Ramos (cell line): Measurements from ENCODE around the gene VAPA.
"Not testable (repeated sequence)": the region's sequence is repeated elsewhere in the genome, so short reads cannot be mapped to it uniquely, and the experiment has no call there.

ENCODE experiments used
- in situ Hi-C: fragments of 300-500 bp; cut with MboI; formaldehyde crosslinking; loops from one replicate; pipeline ENCODE4 v1.14.3; 2022; ENCODE audit warnings: low sequenced_read_pairs; ENCODE audit not compliant: unreplicated experiment

Gene VAPA

DNA sequence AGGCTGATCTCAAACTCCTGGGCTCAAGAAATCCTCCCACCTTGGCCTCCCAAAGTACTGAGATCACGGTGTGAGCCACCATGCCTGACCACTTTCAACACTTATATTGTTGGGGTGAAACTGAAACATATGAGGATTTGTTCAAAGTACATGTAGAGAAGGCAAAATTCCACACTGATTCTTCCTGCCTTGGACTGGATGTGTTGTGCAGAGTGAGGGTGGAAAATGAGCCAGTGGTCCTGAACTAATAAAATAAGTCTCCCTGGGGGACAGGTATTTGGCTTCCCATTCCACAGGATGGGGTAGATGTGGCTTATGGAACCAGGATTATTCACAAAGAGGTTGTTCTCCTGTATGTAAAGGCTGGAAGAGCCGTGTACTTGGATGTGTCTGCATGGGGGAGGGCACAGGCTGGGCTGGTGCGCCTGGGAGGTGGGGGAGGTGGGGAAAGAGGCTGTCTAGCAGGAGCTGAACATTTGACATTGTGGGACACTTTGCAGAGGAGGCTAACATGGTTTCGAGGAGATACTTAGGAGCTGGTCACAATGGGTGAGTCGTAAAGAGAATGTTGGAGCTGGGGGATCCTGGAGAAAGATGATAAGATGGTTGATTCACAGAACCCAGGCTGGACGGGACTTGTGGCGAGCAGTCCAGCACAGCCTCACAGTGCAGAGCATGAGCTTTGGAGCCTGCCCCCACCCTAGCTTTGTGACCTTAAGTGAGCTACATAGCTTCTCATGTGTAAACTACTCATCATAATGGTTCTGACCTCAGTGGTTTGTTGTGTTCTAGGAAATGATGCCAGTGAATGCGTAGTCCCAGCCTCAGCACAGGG, 28.4 kb upstream of the VAPA start, which contains the start of gene TXNDC2:
Gene TXNDC2, plus strand, starts transcription at position 804 of the 835 bp plus-strand sequence. CDS start 708 bp downstream, outside the sequence.
- in situ Hi-C loops, result no loop called here

DNA sequence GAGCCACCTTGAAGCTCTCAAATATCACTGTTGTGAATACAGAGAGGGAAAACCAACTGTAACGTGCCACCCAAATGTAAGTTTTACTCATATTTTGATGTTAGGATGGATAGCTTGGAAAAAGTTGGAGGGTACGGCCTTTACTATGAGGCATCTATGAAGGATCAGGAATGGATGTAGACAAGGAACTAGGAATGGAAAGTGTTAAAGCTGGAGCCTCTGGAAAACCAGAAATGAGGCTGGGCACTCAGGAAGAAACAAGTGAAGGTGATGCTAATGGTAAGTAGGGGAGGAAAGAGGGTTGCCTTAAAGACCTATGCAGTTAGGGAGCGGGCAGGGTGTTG, 27.8 kb upstream of the VAPA start:
- in situ Hi-C loops, result no loop called here

- in situ Hi-C loops, result no loop called here
These were observed 25.8 kb upstream of the VAPA start for GRCh38 chr18:9887992-9888391.

DNA sequence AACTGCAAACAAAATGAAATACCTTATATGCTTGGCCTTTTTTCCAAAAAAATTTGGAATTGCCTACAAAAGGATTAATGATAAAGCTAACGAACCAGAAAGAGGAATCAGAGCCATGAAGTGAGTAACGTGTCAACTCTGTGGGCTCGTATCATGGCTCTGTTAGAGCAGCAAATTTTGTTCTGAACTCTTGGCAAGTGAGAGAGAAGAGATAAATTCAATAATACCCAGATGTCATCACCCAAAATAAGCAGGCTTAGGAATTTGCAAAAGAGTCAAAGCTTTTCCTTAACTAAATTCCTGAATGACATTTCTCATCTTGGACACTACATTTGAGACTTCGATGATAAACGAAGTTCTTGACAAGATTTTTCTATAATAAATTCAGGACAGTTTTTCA, 23.6 kb upstream of the VAPA start:
- in situ Hi-C loops, result no loop called here

GRCh38 chr18:9890957-9891356, 22.9 kb upstream of the VAPA start:
- in situ Hi-C loops, result no loop called here

DNA sequence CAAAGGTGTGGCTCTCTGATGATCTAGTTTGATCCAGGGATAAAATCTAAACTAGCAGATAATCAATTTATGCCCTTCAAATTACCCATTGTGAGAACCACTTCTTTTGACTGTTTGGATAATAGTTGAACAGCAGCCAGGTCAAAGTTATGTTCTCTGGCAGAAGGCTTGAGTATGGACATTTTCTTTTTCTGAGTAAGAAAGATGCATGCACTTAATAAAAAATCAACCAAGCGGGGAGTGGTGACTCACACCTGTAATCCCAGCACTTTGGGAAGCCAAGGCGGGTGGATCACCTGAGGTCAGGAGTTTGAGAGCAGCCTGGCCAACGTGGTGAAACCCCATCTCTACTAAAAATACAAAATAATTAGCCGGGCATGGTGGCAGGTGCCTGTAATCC, 22.3 kb upstream of the VAPA start:
- in situ Hi-C loops, result not testable (repeated sequence)

- in situ Hi-C loops, result no loop called here
These were observed 19.3 kb upstream of the VAPA start for GRCh38 chr18:9894454-9895068.

GRCh38 chr18:9897129-9897528, 16.7 kb upstream of the VAPA start:
- in situ Hi-C loops, result no loop called here

DNA sequence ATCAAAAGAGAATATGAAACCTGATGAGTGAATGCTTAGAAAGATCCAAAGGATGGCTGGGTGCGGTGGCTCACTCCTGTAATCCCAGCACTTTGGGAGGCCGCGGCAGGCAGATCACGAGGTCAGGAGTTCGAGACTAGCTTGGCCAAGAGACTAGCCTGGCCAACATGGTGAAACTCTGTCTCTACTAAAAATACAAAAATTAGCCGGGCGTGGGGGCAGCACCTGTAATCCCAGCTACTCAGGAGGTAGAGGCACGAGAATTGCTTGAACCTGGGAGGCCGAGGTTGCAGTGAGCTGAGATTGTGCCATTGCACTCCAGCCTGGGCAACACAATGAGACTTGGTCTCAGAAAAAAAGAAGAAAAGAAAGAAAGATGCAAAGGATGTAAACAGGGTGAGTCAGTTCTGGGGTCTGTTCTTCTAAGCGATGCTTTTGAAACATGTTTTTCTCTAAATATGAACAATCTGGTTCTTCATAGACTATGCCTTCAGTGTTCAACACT, 16.0 kb upstream of the VAPA start:
- in situ Hi-C loops, result not testable (repeated sequence)

DNA sequence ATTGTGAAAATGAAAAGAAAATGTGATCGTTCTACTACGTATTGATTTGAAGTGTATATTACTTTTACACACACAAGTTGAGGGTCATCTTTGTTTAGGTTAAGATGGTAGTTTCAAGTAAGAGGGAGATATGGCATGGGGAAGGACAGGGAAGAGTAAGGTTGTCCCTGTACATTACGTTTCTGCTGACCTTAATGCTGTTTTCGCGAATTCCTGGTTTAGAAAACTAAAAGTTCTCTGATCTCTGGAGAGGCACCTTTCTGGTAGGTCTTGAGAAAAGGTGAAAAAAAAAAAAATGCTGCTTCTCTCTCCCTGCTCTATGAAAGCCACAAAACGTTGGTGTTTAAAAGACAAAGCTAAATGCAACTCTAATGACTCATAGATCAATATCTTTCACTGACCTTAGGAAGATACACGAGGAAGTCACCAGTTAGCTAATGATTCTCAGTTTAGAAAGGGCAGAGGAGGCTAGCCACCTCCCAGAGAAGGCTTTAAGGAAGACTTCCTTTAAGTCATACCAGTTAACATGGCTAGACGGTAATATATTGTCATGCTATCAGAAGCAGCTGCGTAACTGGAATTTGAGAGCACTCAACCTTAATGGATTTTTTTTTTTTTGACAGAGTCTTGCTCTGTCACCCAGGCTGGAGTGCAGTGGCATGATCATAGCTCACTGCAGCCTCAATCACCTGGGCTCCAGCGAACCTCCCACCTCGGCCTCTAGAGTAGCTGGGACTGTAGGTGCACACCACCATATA, 14.8 kb upstream of the VAPA start:
- in situ Hi-C loops, result no loop called here

- in situ Hi-C loops, result not testable (repeated sequence)
These were observed 14.3 kb upstream of the VAPA start for GRCh38 chr18:9899550-9899930.

GRCh38 chr18:9900699-9901098, 13.1 kb upstream of the VAPA start:
- in situ Hi-C loops, result no loop called here

- in situ Hi-C loops, result no loop called here
These were observed 12.4 kb upstream of the VAPA start for GRCh38 chr18:9901377-9901776.

GRCh38 chr18:9902264-9902663, 11.6 kb upstream of the VAPA start:
- in situ Hi-C loops, result not testable (repeated sequence)

GRCh38 chr18:9902832-9903231, 11.0 kb upstream of the VAPA start:
- in situ Hi-C loops, result no loop called here

DNA sequence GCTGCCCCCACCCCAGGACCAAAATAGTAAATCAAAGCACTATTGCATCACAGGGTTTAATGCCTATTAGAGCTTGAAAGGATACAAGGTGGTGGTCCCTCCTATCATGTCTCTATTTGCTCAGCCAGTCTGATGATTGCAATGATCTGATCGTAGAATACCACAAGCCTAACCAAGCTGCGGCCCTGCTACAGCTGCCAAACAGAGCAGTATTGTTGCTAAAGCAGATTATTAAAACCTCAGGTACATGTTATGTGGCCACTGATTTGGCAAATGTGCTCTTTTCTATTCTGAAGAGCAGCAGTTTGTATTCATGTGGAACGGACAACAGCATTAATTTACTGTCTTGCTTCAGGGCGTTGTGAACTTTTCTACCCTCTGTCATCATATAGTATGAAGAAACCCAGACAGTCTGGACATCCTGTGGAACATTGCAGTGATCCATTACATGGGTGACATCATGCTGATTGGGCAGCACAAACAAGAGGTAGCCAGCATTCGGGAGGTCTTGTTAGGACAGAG, 8.4 kb upstream of the VAPA start:
- in situ Hi-C loops, result no loop called here

- in situ Hi-C loops, result no loop called here
These were observed 7.3 kb upstream of the VAPA start for GRCh38 chr18:9906481-9906880.

DNA sequence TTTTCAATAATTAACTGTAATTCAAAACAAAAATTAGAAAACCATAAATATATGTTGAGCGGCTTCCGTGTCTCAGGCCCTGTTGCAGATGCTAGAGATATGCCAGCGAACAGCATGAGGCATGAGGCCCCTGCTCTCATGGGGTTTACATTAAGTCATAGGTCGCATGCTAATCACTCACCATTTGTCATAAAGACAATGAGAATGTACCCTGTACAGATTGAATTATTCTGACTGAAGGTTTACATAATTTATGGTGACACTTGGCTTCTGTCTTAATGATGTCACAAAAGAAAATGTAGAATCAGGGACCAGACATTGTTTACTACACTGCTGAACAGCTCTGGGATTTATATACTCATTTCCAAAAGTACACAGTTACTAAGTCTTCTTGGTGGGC, 5.9 kb upstream of the VAPA start:
- in situ Hi-C loops, result no loop called here

- in situ Hi-C loops, result no loop called here
These were observed 3.7 kb upstream of the VAPA start for GRCh38 chr18:9910071-9910470.

GRCh38 chr18:9910661-9911060, 3.2 kb upstream of the VAPA start:
- in situ Hi-C loops, result no loop called here

DNA sequence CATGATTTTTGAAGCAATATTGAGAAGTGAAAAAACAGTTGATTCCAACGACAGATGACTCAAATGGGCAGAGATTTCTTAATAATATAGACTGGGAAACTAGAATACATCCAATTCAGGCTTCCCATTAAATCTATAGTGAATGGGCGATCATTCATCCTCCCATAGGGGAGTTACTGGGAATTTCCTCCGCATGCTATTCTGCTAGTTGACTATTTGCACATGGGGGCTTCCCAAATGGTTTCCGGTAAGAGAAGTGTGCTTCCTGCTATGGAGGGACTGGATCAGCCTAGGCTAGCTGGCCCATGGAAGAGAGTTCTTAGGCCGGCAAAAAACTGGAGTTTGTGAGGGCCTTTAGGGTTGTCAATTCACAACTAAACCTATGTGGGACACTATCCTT, 2.6 kb upstream of the VAPA start:
- in situ Hi-C loops, result no loop called here
